ENCODE data around the gene ARHGAP11A.

ARHGAP11A gene

GRCh38 chr15:32656496-32656895, 41.2 kb downstream of the ARHGAP11A start:
- no peak for DNase-seq

- DNase-seq: no peak
These were observed 42.0 kb downstream of the ARHGAP11A start for GRCh38 chr15:32657198-32657883.

- no peak for DNase-seq
These were observed 42.6 kb downstream of the ARHGAP11A start for GRCh38 chr15:32657941-32658340.

GRCh38 chr15:32659340-32660155, 44.2 kb downstream of the ARHGAP11A start:
- DNase-seq: no peak

DNA sequence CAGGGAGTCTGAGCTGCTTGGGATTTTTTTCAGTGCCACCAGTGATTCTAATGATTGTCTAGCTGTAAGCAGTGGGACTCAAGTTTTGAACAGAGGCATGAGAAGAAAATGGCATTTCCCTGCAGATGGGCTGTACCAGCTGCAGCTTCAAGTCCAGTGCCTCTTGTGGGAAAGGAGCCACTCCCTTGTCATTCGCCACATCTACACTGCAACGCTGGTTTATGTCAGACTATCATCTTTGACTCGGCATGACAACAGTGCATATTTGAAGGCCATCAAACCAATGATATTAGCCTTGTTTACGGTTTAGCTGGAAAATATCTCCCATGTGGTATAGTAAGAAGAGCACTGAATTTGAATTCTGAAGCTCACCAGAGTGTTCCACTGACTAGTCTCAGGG, 48.4 kb downstream of the ARHGAP11A start:
- DNase-seq: no peak

GRCh38 chr15:32664796-32665195, 49.5 kb downstream of the ARHGAP11A start:
- no peak for DNase-seq

GRCh38 chr15:32667321-32667720, 52.0 kb downstream of the ARHGAP11A start:
- DNase-seq: no peak

- no peak for DNase-seq
These were observed 53.6 kb downstream of the ARHGAP11A start for GRCh38 chr15:32668942-32669341.

- DNase-seq: no peak
These were observed 54.8 kb downstream of the ARHGAP11A start for GRCh38 chr15:32669896-32670611.

DNA sequence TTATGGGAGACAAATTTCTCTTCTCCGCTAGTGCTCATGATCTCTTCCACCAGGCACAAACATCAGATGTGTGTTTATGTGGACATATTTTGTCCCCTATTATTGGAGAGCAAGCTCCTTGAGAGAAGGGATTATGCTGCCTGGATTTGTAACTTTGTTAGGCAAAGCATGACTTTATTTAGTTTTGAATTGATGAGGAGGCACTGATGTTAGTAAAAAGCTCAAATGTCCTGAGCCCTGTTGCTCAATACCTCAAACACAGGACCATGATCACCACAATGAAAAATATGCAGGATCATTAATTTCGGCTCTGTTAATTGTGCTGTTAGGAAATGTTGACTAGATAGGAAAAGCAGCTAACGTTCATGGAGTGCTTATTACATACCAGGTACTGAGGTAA, 55.3 kb downstream of the ARHGAP11A start:
- DNase-seq: no peak

DNA sequence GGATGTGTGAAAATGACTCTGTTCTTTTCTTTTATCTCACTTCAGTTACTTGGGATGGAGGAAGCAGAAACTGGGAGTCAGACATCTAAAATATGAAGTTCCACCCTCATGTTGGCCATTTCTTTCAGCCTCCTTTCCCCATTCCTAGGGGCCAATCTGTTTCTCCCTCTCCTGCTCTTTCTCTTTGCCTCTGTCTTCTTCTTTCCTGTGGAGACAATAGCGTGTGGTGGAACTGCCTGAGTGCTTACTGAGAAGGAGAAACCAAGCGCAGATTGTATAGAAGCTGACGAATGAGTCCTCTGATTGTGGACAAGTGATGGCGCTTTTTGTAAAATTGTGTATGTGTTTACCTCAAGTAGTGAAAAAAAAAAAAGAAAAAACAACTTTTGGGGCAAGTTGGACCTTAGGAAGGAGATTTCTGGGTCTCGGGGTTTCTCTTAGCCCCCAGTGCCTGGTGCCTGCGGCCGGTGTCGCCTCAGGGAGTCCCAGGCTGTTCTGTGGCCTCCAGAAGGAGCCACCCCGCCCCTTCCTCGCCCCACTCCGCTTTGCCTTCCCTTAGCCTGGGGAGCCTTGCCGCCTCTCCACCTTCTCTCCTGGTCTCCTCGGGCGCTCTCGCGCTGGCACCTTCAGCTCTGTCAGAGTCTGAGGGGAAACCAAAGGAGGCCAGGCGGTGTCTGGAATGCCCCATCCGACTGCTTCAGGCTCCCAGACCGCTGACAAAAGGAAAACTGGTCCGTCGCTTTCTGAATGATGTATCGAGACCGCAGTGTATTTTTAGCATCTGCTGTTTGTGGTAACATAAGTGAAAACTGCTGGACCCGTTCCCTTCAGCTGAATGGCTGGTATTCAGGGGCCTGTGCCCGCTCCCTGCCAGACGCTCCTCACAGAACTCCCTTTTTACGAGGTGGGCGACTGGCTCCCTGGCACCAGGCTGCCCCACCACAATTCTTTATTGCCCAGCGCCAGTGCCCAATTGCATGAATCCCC, 56.3 kb downstream of the ARHGAP11A start:
- DNase-seq: no peak

- DNase-seq: no peak
These were observed 59.4 kb downstream of the ARHGAP11A start for GRCh38 chr15:32674681-32675080.

DNA sequence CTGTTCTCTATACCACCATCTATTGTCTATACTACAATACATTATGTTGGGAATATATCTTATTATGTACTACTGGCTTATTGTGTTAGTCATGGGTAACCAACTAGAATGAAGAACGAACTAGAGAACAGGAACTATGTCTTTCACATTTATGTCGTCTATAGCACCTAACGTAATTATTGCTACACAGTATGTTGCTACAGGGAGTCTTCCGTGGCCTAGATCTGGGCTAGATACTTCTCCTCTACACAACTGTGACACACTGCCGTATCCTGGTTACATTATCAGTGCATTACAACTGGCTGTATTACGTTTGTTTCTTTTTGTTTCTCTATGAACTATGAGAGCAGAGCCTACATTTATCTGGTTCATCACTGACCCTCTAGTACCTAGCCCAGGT, 60.2 kb downstream of the ARHGAP11A start:
- DNase-seq: no peak

DNA sequence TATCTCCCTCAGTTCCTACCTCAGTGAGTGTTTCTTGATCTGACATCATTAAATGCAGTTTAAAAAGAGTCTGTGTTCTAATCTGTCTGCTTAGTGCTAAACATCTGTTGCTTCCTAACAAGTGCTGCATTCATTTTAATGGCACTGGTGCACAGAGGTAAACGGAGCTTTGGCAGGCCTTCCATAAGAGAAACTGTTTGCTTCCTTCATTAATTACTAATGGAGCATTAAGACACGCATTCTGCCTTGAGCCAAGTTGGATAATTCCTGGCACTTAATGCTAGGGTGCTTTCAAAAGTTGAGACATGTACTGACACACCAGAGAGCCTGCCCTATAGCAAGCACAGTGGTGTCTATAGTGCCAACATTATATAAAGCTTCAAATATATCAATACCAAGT, 60.9 kb downstream of the ARHGAP11A start:
- DNase-seq: no peak

GRCh38 chr15:32677238-32677750, 62.0 kb downstream of the ARHGAP11A start:
- DNase-seq: no peak

DNA sequence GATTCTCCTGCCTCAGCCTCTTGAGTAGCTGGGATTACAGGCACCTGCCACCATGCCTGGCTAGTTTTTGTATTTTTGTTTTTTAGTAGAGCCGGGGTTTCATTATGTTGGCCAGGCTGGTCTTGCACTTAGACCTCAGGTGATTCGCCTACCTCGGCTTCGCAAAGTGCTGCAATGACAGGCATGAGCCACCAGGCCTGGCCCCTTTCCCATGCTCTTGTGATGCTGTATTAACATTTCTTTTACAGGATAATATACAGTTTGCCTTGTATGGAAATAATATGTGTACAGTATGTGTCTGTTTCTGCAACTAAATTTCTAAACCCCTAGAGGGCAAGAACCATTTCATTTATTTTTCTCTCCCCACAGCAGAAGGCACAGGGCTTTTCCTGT, 64.0 kb downstream of the ARHGAP11A start:
- DNase-seq: no peak

- no peak for DNase-seq
These were observed 67.3 kb downstream of the ARHGAP11A start for GRCh38 chr15:32682569-32682968.

GRCh38 chr15:32682977-32683630, 67.8 kb downstream of the ARHGAP11A start:
- no peak for DNase-seq

DNA sequence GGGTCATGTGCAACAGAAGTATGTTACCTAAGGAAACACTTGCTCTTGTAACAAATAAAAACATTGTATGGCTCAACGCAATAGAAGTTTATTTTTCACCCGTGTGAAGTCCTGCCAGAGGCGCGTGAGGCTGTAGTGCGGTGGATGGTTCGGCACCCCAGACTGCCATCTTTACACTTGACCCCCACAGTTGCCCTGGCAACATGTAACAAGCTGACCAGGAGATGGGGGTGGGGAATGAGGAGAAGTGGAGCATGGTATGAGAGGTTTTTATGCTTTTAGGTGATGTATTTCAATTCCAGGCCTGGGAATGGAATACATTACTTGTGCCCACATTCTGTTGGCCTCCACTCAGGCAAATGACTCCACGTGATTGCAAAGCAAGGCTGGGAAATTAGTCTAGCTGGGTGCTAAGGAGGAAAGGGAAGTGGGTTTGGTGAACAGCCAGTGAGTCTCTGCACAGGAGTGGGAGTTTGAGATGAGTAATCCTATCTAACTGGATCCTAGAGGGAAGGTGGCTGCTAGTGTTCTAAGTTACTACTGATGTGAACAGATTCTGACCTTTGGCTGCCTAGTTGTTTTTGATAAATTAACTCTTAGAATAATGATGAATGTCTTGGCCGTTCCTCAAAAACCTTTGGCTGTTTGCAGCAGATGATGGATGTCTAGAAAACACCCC, 68.7 kb downstream of the ARHGAP11A start:
- DNase-seq: no peak

DNA sequence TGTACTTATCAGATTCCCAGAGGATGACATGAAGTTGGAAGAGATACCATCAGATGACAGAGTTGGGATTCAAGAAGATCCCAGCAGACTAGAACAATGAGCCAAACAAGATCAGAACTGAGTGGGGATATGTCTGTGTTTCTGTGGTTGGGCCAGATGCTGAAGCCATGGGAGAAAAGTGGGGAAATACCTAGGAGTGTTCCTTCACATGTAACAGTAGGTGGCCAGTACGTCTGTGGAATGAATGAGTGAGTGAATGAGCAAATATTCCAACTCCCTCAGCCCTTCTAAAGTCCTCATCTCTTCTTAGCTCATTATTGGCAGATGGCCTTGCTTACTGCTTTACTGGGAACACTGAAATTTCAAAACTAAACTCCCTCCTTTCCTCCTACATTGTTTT, 70.3 kb downstream of the ARHGAP11A start:
- no peak for DNase-seq

GRCh38 chr15:32687556-32687955, 72.3 kb downstream of the ARHGAP11A start:
- DNase-seq: no peak

Data from right kidney (tissue), 1 donor.